Panc1 (cell line): ENCODE measurements around the gene L3MBTL2.

Source experiments
- CTCF ChIP-seq: fragments of 450-650 bp; IDR thresholded peaks from 2 replicates; pipeline ENCODE4 v1.5.1; 2017; ENCODE audit warnings: mild to moderate bottlenecking
- POLR2AphosphoS5 ChIP-seq: IDR thresholded peaks from 2 replicates; pipeline ENCODE4 v1.6.1; 2012; ENCODE audit warnings: mild to moderate bottlenecking, low read depth, low read length, moderate library complexity
- REST ChIP-seq, 2 experiments: IDR thresholded peaks; 2 replicates each; pipeline ENCODE4 v1.6.1; 2011 to 2012; ENCODE audit warnings: low read depth in 2 of 2, control low read depth in 1 of 2, low read length in 1 of 2, mild to moderate bottlenecking in 1 of 2, moderate library complexity in 1 of 2; ENCODE audit not compliant: insufficient read depth in 1 of 2
- SIN3A ChIP-seq: IDR thresholded peaks from 2 replicates; pipeline ENCODE4 v1.6.1; 2012; ENCODE audit warnings: low read depth, mild to moderate bottlenecking, low read length, moderate library complexity, borderline replicate concordance; ENCODE audit not compliant: insufficient read depth
- TCF7L2 ChIP-seq: IDR thresholded peaks from 2 replicates; pipeline ENCODE4 v1.6.1; 2011; ENCODE audit warnings: mild to moderate bottlenecking, low read depth, low read length, inconsistent platforms

- TF ChIP-seq CTCF (no peak), POLR2AphosphoS5 (no peak), REST (IDR thresholded peaks at IDR 0.05; ENCODE audit: insufficient read depth in 1 of 2, low read depth in 2 of 2, low read length in 1 of 2) (no peak), TCF7L2 (no peak), SIN3A (no peak)
These were observed 75.0 kb downstream of the L3MBTL2 start for GRCh38 chr22:41280065-41280464.
